Measurements from ENCODE around the gene HDDC3.
"Not testable (repeated sequence)": the region's sequence is repeated elsewhere in the genome, so short reads cannot be mapped to it uniquely, and the experiment has no call there.

HDDC3 gene

GRCh38 chr15:90913398-90913944 is 18.9 kb downstream of the HDDC3 start:
- H3K36me3 Mint-ChIP-seq (ENCODE audit: low read depth) = peaks cover 55% of the 10 kb centered on the region
- H3K4me1 Mint-ChIP-seq (ENCODE audit: low read depth) = no peaks in the 10 kb centered on the region
- no peaks in the 10 kb centered on the region for H3K9me3 Mint-ChIP-seq
- H3K27me3 Mint-ChIP-seq (ENCODE audit: low read depth) = no peaks in the 10 kb centered on the region
- H3K4me3 Mint-ChIP-seq = no peak overlapping the region
- no peak overlapping the region for H3K27ac Mint-ChIP-seq

GRCh38 chr15:90912770-90913075 is 19.6 kb downstream of the HDDC3 start:
- Mint-ChIP-seq H3K27me3 (ENCODE audit: low read depth) (no peaks in the 10 kb centered on the region), H3K4me1 (ENCODE audit: low read depth) (peaks cover 3% of the 10 kb centered on the region), H3K4me3 (no peak overlapping the region), H3K9me3 (no peaks in the 10 kb centered on the region), H3K27ac (no peak overlapping the region), H3K36me3 (ENCODE audit: low read depth) (peaks cover 53% of the 10 kb centered on the region)

- H3K36me3 Mint-ChIP-seq (ENCODE audit: low read depth) = peaks cover 52% of the 10 kb centered on the region
Observed at GRCh38 chr15:90911906-90912769, 20.2 kb downstream of the HDDC3 start.

DNA sequence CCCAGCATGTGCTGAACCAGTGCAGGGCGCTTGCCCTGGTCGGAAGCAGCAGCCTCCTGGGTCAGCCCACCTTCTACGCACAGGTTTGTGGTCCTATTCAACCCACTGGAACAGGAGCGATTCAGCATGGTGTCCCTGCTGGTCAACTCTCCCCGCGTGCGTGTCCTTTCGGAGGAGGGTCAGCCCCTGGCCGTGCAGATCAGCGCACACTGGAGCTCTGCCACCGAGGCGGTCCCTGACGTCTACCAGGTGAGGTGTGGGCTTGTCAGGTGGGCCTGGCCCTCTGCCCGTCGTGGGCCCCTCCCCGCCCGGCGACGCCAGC is 21.1 kb downstream of the HDDC3 start:
- Mint-ChIP-seq H3K4me3 (no peak overlapping the region), H3K27ac (no peak overlapping the region), H3K36me3 (ENCODE audit: low read depth) (peaks cover 53% of the 10 kb centered on the region), H3K9me3 (no peaks in the 10 kb centered on the region), H3K4me1 (ENCODE audit: low read depth) (peaks cover 4% of the 10 kb centered on the region), H3K27me3 (ENCODE audit: low read depth) (no peaks in the 10 kb centered on the region)

More at GRCh38 chr15:90911906-90912769, 20.2 kb downstream of the HDDC3 start:
- Mint-ChIP-seq H3K9me3 (no peaks in the 10 kb centered on the region), H3K27me3 (ENCODE audit: low read depth) (no peaks in the 10 kb centered on the region), H3K27ac (no peak overlapping the region), H3K4me3 (no peak overlapping the region), H3K4me1 (ENCODE audit: low read depth) (peaks cover 4% of the 10 kb centered on the region)

DNA sequence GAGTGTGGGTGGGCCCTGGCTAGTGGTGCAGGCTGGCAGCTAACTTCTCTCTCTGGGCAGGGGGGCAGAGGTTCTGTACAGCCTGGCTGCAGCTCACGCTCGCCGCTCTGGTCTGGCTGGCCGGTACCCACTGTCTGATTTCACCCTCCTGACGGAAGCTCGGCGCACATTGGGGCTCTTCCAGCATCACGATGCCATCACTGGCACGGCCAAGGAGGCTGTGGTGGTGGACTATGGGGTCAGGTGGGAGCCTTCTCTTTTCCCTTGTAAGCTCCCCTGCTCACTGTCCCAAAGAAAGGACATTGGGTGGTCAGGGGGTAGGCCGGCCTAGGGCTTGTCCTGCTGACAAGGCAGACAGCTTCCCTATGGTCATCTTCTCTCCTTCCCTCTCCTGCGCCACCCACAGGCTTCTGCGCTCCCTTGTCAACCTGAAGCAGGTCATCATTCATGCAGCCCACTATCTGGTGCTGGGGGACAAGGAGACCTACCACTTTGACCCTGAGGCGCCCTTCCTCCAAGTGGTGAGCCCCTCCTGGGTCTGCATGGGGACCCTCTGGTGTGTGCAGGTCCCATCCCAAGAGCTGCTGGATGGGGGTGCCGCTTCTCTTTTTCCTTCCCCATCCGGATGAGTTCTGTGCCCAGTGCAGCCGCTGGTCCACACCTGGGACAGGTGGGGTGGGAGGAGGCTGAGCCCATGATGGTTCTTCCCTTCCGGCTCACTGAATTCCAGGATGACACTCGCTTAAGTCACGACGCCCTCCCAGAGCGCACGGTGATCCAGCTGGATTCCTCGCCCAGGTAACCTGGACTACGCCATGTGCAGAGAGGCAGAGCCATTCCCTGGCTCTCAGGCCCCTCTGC is 21.7 kb downstream of the HDDC3 start:
- Mint-ChIP-seq H3K36me3 (ENCODE audit: low read depth) (peaks cover 58% of the 10 kb centered on the region), H3K4me3 (no peak overlapping the region), H3K27ac (no peak overlapping the region), H3K4me1 (ENCODE audit: low read depth) (peaks cover 9% of the 10 kb centered on the region), H3K27me3 (ENCODE audit: low read depth) (no peaks in the 10 kb centered on the region), H3K9me3 (no peaks in the 10 kb centered on the region)

DNA sequence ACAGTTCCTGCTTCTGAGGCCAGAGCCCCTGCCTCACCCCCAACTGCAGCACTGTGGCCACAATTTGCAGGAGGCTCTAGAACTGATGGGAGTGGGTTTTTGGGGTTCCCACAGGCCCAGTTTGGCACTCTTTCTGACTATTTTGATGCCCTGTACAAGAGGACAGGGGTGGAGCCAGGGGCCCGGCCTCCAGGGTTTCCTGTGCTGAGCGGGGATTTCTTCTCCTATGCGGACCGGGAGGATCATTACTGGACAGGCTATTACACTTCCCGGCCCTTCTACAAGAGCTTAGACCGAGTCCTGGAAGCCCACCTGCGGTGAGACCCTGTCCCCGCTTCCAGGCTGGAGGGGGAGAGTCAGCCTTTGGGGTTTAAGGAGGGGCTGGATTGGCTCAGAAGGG is 22.4 kb downstream of the HDDC3 start:
- Mint-ChIP-seq H3K36me3 (ENCODE audit: low read depth) (peaks cover 58% of the 10 kb centered on the region), H3K27me3 (ENCODE audit: low read depth) (no peaks in the 10 kb centered on the region), H3K9me3 (no peaks in the 10 kb centered on the region), H3K4me1 (ENCODE audit: low read depth) (peaks cover 14% of the 10 kb centered on the region), H3K27ac (no peak overlapping the region), H3K4me3 (no peak overlapping the region)

- not testable (repeated sequence) for H3K4me3 Mint-ChIP-seq; H3K27me3 Mint-ChIP-seq (ENCODE audit: low read depth); H3K27ac Mint-ChIP-seq; H3K9me3 Mint-ChIP-seq
- Mint-ChIP-seq H3K4me1 (ENCODE audit: low read depth) (peaks cover 14% of the 10 kb centered on the region), H3K36me3 (ENCODE audit: low read depth) (peaks cover 55% of the 10 kb centered on the region)
Observed at GRCh38 chr15:90909449-90909848, 22.9 kb downstream of the HDDC3 start.

DNA sequence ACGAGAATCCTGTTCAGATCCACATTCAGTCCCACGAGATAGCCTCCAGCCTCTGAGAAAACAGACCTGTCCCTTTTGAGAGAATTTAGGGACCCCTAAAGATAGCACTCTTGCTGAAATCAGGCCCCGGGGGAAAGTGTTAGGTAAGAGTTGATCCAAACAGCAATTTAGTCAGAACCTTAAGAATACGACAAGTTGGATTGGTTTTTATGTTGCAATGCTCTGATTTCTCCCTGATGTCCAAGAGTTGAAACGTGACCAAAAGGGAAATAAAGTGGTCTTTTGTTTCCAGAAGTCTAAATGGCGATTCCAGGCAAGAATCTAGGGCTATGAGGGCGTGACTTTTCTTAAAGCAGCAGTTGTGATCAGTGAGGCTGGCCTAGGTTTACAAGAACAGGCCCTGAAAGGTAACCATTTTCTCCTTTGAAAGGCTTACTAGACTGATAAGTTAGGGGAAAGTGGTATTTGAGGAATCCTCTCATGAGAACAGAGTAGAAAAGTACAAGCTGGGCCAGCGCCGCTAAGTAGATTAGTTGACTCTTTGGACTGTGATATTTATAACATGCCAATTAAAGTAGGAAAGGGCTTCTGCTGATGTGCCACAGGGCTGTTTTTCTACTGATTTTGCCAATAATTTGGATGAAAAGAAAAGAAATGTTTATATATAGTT is 24.4 kb downstream of the HDDC3 start:
- Mint-ChIP-seq H3K27me3 (ENCODE audit: low read depth) (no peaks in the 10 kb centered on the region), H3K9me3 (no peaks in the 10 kb centered on the region), H3K4me3 (no peak overlapping the region), H3K4me1 (ENCODE audit: low read depth) (peaks cover 22% of the 10 kb centered on the region), H3K36me3 (ENCODE audit: low read depth) (peaks cover 43% of the 10 kb centered on the region), H3K27ac (no peak overlapping the region)

DNA sequence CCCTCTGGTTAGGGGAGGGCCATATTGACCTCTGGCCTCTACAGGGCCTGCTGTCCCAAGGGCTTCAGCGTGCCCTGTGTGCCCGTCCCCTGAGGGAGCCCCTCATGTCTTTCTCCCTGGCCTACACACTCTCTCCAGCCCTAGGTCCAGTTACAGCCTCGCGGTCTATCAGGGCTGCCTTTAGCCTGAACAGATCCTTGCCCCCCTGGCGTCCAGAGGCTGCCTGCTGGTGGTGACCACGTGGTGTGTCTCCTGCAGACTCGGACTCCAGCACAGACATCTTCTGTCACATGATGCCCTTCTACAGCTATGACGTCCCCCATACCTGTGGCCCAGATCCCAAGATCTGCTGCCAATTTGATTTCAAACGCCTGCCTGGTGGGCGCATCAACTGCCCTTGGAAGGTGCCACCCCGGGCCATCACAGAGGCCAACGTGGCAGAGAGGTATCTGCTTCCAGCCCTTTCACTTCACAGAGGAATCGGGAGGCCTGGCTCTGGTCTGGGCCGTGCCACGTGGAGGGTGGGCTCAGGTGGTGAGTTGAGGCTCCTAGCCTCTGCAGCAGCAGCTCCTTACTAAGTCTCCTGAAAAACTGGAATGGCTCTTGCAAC is 25.2 kb downstream of the HDDC3 start:
- peaks cover 40% of the 10 kb centered on the region for H3K36me3 Mint-ChIP-seq (ENCODE audit: low read depth)
- H3K9me3 Mint-ChIP-seq = no peaks in the 10 kb centered on the region
- no peak overlapping the region for H3K27ac Mint-ChIP-seq

GRCh38 chr15:90906181-90906849 is 26.0 kb downstream of the HDDC3 start:
- Mint-ChIP-seq H3K9me3 (no peaks in the 10 kb centered on the region), H3K27ac (no peak overlapping the region), H3K4me3 (no peak overlapping the region), H3K36me3 (ENCODE audit: low read depth) (peaks cover 37% of the 10 kb centered on the region), H3K4me1 (ENCODE audit: low read depth) (peaks cover 31% of the 10 kb centered on the region), H3K27me3 (ENCODE audit: low read depth) (no peaks in the 10 kb centered on the region)

More for the DNA sequence above, 25.2 kb downstream of the HDDC3 start:
- Mint-ChIP-seq H3K4me1 (ENCODE audit: low read depth) (peaks cover 22% of the 10 kb centered on the region), H3K4me3 (no peak overlapping the region), H3K27me3 (ENCODE audit: low read depth) (no peaks in the 10 kb centered on the region)

- Mint-ChIP-seq H3K36me3 (ENCODE audit: low read depth) (peaks cover 35% of the 10 kb centered on the region), H3K4me3 (peak overlapping the region; percentile 44), H3K9me3 (no peaks in the 10 kb centered on the region), H3K4me1 (ENCODE audit: low read depth) (peaks cover 34% of the 10 kb centered on the region), H3K27ac (peak overlapping the region; percentile 62), H3K27me3 (ENCODE audit: low read depth) (no peaks in the 10 kb centered on the region)
Observed at GRCh38 chr15:90905306-90906180, 26.8 kb downstream of the HDDC3 start.

- Mint-ChIP-seq H3K36me3 (ENCODE audit: low read depth) (peaks cover 33% of the 10 kb centered on the region), H3K4me3 (peak overlapping the region; percentile 54), H3K27ac (no peak overlapping the region), H3K9me3 (no peaks in the 10 kb centered on the region), H3K4me1 (ENCODE audit: low read depth) (peaks cover 36% of the 10 kb centered on the region), H3K27me3 (ENCODE audit: low read depth) (no peaks in the 10 kb centered on the region)
Observed at GRCh38 chr15:90904746-90905145, 27.6 kb downstream of the HDDC3 start.

Measured in T-helper 1 cell treated with Interleukin-12 subunit alpha and Interleukin-12 subunit beta and Interleukin-4 antibody, amounts not matched to agents 30 μg/mL and 1 μg/mL, for 36 hours (primary cell).